HepG2 (cell line): ENCODE measurements around the gene TTF2.

Source experiments
- ETV6 ChIP-seq: sonication (generic); formaldehyde crosslinking; conservative IDR thresholded peaks from 2 replicates; pipeline ENCODE4 v1.4.0; 2020; ENCODE audit warnings: missing genetic modification reagents
- EZH2 ChIP-seq: conservative IDR thresholded peaks from 2 replicates; pipeline ENCODE4 v1.6.1; 2012; ENCODE audit warnings: mild to moderate bottlenecking, low read depth, low read length, moderate library complexity
- MZF1 ChIP-seq: sonication (generic); formaldehyde crosslinking; IDR thresholded peaks from 2 replicates; pipeline ENCODE4 v1.8.1; 2023; ENCODE audit warnings: mild to moderate bottlenecking, missing genetic modification reagents, borderline replicate concordance
- NFRKB ChIP-seq: fragments of 450-650 bp; IDR thresholded peaks from 2 replicates; pipeline ENCODE4 v1.6.1; 2017
- ZNF317 ChIP-seq: sonication (generic); formaldehyde crosslinking; IDR thresholded peaks from 2 replicates; pipeline ENCODE4 v1.5.0; 2020; ENCODE audit warnings: mild to moderate bottlenecking, missing genetic modification reagents
- TF ChIP-seq, protein P1 (sequence below): sonication (generic); formaldehyde crosslinking; IDR thresholded peaks from 2 replicates; pipeline ENCODE4 v1.5.0; 2020; ENCODE audit warnings: mild to moderate bottlenecking, missing genetic modification reagents, moderate library complexity

- TF ChIP-seq, protein P1, sequence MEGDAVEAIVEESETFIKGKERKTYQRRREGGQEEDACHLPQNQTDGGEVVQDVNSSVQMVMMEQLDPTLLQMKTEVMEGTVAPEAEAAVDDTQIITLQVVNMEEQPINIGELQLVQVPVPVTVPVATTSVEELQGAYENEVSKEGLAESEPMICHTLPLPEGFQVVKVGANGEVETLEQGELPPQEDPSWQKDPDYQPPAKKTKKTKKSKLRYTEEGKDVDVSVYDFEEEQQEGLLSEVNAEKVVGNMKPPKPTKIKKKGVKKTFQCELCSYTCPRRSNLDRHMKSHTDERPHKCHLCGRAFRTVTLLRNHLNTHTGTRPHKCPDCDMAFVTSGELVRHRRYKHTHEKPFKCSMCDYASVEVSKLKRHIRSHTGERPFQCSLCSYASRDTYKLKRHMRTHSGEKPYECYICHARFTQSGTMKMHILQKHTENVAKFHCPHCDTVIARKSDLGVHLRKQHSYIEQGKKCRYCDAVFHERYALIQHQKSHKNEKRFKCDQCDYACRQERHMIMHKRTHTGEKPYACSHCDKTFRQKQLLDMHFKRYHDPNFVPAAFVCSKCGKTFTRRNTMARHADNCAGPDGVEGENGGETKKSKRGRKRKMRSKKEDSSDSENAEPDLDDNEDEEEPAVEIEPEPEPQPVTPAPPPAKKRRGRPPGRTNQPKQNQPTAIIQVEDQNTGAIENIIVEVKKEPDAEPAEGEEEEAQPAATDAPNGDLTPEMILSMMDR (CRISPR knock-in tag) = no peak
- TF ChIP-seq NFRKB (no peak), EZH2 (no peak), ETV6 (CRISPR knock-in tag) (no peak), MZF1 (no peak), ZNF317 (no peak)
These were observed 30.4 kb upstream of the TTF2 start for GRCh38 chr1:117029685-117030084.
